GM12874 (cell line): Measurements from ENCODE around the gene ALPP.

Experiments
- TF ChIP-seq, protein P1 (sequence below): IDR thresholded peaks from 2 replicates; pipeline ENCODE4 v1.5.1; 2011; ENCODE audit warnings: low read depth, mild to moderate bottlenecking, control low read depth, low read length, moderate library complexity; ENCODE audit not compliant: insufficient read depth

Gene ALPP

DNA sequence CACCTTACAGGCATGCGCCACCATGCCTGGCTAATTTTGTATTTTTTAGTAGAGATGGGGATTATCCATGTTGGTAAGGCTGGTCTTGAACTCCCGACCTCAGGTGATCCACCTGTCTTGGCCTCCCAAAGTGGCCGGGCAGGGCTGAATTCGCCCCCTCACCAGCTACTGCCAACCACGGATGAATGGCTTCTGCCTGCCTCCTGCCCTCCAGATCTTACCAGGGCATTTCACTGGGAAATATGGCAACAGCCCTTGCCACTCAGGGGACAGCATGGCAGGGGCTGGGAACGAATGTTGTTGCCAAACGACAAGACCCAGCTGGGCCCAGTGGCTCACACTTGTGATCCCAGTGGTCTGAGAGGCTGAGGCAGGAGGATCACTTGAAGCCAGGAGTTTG is 1.8 kb upstream of the ALPP start:
- TF ChIP-seq, protein P1, sequence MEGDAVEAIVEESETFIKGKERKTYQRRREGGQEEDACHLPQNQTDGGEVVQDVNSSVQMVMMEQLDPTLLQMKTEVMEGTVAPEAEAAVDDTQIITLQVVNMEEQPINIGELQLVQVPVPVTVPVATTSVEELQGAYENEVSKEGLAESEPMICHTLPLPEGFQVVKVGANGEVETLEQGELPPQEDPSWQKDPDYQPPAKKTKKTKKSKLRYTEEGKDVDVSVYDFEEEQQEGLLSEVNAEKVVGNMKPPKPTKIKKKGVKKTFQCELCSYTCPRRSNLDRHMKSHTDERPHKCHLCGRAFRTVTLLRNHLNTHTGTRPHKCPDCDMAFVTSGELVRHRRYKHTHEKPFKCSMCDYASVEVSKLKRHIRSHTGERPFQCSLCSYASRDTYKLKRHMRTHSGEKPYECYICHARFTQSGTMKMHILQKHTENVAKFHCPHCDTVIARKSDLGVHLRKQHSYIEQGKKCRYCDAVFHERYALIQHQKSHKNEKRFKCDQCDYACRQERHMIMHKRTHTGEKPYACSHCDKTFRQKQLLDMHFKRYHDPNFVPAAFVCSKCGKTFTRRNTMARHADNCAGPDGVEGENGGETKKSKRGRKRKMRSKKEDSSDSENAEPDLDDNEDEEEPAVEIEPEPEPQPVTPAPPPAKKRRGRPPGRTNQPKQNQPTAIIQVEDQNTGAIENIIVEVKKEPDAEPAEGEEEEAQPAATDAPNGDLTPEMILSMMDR: no peak

DNA sequence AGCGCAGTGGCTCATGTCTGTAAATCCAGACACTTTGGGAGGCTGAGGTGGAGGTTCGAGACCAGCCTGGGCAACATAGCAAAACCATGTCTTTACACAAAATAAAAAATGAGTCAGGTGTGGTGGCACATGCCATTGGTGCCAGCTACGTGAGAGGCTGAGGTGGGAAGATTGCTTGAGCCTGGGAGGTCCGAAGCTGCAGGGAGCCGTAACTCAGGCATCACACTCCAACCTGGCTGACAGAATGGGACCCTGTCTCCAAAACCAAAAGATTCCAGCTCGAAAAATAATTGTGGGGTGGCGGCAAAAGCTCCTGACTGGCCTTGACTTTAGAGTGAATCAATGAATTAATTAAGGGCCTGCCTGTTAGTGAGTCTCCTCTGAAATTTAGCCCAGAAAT is 1.2 kb upstream of the ALPP start:
- TF ChIP-seq, protein P1: no peak

DNA sequence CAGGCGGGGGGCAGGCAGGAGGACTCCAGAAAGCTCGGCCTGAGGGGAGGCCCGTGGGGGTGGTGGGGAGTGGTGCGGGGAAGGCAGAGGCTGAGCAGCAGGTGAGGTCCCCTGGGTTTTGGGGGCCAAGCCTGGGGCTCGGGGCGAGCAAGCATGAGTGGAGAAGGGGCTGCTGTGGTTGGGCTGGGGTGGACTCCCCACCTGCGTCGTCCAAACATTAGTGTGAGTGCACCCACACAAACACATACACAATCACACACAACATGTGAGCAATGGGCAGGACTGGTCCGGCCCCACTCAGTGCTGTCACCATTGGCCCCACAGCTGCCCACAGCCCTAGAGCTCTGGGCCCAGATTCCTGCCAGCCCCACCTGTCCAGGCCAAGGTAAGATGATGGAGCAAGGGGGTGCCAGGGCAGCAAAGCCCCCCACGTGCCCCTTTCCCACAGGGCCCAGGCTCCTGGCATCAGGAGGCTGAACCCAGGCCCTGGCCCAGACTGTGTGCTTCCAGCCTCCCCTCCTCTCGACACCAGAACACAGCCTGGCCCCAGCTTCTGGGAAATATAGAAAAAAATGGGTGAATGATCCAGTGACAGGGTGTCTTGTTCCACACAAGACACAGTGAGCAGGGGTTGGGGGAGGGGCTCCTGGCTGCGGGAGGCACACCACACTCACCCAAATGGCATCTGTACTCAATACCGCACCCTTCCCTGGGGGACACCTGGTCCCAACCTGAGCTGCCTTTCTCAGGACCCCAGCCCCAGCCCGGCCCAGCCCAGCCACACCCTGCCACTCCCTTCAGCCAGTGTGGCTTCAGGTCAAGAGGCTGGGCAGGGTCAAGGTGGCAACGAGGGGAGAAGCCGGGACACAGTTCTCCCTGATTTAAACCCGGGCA is 463 bp upstream of the ALPP start:
- TF ChIP-seq, protein P1: no peak

DNA sequence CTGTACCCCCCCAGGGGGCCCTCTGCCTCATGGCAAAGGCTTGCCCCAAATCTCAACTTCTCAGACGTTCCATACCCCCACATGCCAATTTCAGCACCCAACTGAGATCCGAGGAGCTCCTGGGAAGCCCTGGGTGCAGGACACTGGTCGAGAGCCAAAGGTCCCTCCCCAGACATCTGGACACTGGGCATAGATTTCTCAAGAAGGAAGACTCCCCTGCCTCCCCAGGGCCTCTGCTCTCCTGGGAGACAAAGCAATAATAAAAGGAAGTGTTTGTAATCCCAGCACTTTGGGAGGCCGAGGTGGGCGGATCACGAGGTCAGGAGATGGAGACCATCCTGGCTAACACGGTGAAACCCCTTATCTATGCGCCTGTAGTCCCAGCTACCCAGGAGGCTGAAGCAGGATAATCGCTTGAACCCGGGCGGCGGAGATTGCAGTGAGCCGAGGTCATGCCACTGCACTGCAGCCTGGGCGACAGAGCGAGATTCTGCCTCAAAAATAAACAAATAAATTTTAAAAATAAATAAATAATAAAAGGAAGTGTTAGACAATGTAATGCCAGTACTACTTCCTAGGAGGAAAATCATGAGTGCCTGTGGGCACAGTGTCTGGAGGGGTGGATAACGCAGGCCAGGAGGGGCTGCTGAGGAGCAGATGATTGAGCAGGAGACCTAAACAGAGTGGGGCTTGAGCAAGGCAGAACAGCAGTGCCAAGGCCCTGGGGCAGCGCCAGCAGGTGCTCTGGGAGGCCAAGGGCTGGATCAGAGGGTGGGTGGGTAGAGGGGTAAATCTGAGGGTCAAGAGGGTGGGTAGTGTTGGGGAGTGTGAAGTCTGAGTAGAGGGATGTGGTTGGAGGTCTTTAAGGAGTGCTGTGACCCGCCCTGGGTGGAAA is 4.0 kb downstream of the ALPP start:
- TF ChIP-seq, protein P1: no peak

DNA sequence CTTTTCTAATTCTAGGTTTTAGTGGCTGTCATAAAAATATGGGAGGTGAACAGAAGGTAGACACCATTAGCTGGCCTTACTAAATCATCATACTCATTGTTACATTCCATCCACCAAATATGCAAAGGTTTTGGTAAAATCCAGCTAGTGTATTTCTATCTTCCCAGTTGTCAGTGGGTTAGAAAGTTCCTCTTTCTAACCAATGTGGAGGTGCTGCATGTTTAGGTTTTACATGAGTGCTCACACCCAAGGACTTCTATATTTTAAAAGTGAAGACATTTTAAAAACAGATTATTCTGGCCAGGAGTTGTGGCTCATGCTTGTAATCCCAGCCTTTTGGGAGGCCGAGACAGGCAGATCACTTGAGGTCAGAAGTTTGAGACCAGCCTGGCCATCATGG is 5.9 kb downstream of the ALPP start:
- TF ChIP-seq, protein P1: no peak

DNA sequence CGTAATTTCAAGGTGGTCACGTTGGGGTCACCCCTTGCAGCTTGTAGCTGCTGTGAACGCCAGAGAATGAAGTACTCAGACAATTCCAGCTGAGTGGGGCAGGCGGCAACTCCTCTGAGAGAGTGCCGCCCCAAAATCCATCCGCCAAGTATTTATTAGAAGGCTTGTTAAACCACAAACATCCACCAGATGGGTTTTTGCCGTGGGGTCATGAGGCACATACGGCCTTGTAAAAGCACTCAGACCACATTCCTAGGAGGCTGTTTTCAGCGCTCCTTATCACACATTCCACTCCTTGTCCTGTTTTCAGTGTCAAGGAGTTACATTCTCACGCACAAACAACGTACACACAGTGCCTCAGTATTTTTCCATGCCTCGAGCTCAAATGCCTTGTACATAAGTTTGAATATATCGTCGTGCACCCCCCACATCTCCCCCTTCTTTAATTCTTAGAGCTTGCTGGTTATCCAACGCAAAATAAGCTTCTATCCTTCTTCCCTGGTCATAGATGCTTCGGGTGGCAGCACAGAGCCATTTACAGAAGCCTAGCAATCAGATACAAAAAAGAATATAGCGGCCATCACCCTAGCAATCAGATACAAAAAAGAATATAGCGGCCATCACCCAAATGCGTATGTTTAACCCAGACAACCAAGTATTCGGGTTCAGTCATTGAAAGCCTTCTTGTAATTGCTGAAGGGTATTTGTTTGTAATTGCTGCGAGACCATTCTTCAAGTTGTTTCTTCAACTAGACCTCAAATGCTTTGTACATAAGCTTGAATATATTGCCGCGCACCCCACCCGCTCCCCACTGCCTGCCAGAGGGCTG is 7.3 kb downstream of the ALPP start:
- TF ChIP-seq, protein P1: no peak

DNA sequence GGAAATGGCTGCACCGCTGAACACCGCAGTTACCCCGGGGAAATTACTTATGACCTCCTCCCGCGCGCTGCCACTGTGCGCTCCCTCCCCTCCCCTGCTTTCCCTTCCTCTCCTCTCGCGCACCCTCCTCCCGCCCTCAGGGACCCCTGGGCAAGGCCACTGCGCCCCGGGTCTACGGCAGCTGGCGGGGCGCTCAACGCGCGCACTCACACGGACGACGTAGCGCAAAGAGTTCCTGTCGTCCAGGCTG is 7.9 kb downstream of the ALPP start:
- TF ChIP-seq, protein P1: no peak
